Measurements from ENCODE around the gene SAPCD1. TPM values are rescaled to one million over a fixed set of nuclear protein-coding genes. Genes with fewer than 3 reads are reported as not detected.

SAPCD1 gene
- total RNA-seq, 1 donor from 2014 or later, result 0.47 TPM

DNA sequence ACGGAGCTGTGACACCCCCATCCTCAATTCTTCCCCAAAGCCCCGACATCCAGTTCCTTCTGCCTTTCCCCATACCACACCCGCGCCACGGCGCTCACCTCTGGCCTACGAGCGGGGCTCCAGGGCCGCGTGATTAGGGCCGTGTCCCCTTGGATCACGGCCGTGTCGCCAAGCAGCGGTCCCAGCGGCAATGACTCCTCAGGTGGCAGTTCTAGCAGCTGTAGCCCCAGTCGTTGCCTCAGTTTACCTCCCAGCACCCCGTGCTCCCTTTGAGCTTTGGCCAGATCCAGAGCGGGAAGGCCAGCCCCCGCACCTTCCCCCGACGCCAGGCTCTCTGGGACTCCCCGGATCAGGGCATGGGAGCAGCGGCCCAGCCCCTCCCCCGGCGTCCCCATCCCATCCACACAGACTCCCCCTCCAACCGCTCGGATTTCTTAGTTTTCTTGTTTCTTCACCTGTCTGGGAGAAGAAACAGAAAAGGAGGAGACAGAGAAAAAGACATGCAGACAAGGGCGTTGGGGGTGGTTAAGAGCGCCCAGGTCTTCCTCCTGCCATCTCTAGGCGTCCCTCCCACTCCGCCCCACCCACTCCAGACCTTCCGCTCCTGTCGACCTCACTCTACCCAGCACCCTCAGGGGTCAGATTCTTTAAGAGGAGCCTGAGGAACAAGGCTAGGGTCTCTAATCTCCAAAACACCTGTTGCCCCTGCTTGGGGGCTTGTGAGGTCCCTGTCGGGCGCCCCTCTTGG is 33.5 kb upstream of the SAPCD1 start, which contains the start of gene DDAH2:
Gene DDAH2 (minus strand): TSS at position 533 of the 748 bp plus-strand sequence. CDS start 138 bp downstream, at position 395.
- ATAC-seq (peak; percentile 47), DNase-seq (peak; percentile 45)
- intact Hi-C loops (cut with micrococcal nuclease), result no loop called here

DNA sequence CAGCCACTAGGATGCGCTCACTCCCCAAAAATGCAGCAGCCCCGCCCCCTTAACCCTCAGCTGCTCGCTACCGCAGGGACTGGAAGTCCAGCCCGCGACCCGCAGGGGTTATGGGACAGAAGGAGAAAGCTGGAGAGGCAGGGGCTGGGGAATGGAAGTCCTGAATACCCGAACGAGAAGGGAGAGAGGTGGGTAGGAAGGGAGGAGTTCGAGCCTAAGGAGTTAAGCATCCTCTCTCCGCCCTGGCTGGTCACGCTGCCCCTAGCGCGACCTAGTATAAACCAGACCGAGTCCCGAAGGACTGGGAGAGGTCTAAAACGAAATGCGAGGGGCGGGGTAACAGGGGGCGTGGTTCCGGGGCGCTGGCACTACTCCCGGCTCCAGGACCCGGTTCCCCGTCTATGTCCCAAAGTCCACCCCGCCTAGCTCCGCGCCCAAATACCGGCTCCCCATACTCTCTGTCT is 32.9 kb upstream of the SAPCD1 start:
- DNase-seq (peak; percentile 95), ATAC-seq (peak; percentile 88)
- intact Hi-C loops (cut with micrococcal nuclease), result no loop called here

DNA sequence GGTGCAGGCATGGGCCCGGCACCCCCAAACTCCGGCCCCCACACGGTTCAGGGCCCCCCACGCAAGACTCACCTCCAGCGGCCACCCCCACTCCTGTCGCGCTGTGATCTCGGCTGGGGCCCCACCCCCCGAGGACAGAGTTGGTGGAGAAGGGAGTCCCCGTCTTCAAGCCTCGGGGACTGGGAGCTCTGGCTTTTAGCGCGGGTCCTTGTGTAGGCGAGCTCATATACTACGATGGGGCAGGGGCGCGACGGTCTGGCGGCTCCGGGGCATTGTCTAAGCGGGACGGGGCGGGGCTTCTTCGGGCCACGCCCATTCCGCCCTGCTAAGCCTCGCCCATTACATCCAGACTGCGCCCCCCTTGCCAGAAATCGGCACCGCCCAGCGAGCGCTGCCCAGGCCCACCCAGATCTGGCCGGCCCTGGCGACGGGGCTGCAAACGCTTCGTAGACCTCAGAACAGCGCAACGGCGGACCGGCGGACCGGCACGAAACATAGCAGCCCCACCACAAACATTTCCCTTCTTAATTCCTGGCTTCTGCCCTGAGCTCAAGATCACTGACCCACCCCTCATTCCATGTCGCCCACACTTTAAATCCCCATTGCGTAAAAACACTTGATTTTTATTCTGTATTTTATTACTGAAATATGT is 32.4 kb upstream of the SAPCD1 start:
- DNase-seq (peak; percentile 96), ATAC-seq (peak; percentile 86)
- intact Hi-C loops (cut with micrococcal nuclease), result no loop called here

DNA sequence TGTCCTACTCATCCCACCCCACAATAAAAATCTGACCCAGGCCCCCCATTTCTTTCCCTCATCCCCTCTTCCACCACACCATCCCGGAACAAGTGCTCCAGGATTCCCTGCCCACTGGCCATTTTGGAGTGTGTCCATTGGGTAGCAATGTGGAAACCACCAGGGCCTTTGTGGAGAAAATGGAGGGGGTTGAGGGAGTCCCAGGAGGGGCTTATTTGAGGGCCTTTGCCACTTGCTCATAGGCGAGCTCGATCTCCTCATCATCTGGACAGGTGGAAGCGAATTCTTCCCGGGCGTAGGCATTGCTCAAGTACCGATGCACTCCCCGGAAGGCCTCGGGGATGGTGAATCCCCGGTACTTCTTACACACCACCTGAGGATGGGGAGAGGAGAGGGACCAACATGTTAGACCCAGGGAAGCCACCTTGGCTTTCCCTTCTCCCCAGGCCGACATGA is 31.8 kb upstream of the SAPCD1 start:
- intact Hi-C loops (cut with micrococcal nuclease), result no loop called here
- ATAC-seq, result no peak
- no peak for DNase-seq

DNA sequence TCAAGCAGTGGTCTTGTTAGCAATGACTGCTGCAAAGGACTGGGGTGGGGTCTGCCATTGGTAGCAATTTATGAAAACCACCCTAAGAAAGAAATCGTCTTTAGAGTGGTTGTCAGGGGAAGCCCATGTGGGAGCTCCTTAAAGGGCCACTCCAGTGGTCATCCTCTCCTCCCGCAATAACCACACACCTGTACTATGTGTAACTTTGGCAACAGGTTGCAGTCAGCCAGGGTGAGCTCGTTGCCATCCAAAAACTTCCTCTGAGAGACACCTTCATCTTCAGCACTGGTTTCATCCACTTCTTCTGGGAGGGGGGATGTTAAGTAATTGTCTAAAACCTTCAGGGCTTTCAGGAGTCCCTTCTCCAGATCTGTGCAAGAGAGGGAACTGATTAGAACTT is 30.4 kb upstream of the SAPCD1 start:
- intact Hi-C loops (cut with micrococcal nuclease), result no loop called here
- DNase-seq (no peak), ATAC-seq (no peak)

DNA sequence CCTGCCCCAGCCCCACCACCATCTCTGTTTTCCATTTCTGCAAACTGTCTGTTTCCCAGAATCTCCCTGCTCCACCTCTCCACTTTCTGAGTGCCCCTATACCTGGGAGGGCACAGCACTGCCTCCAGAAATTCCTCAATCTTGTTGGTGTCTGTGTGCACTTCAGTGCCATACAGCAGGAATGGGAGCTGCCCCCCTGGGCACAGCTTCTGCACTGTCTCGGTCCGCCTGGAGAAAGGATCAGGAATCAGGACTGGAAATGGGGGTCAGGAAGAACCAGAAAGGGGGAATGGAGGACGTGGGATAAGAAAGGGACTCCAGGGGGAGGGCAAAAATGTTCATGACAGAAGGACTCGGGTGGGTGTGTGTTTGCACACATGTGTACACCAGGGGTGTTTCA is 28.7 kb upstream of the SAPCD1 start:
- ATAC-seq (no peak), DNase-seq (no peak)
- intact Hi-C loops (cut with micrococcal nuclease), result no loop called here

DNA sequence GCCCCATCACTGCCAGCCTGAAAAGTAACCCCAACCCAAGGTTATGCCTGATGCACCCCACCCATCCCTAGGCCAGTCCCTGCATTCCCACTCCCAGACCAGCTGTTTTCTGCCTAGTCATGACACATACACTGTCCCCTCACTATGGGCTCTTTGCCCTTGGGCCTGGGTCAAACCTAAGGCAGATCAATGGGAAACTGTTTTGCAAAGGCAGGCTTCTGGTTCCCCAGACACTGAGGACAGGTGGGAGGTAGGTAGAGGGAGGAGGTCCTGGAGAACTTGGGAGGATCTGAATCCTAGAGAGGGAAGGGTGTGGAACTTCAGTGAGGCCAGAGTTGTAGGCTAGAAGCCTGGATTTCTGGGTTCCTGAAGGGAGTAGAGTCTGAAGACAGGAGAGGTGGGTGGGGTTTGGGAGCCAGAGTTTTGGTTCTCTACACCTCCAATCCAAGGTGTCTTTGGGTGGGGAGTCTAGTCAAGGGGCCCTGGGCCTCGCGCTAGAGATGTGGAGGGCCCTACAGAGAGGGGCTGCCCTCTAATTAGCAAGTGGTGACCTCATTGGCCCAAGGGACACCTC is 28.1 kb upstream of the SAPCD1 start:
- intact Hi-C loops (cut with micrococcal nuclease), result no loop called here
- no peak for DNase-seq
- ATAC-seq, result no peak

DNA sequence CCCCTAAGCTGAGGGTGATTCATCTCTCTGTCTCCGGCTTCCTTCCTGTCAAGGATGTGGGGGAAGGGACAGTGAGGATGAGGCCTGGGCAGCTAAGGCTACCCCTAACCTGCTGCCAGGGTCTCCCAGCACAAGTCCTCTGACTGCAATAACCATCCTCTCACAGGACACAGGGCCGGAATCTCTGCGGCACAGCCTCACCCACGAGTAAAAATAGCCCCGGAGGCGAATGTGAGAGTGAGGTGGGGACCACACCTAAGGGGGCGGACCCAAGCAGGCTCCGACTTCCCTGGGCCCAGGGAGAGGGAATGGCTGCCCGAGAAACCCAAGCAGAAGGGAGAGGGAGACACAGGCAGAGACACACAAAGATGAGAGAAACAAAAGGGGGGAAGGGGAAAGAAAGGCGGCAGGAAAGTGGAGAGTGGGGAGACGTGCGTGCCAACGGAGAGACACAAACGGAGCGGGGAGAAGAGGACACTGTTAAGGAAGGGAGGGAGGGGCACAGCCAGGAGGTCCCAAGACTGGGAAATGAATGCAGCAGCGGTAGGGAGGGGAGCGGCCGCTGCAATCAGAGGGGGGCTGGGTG is 27.5 kb upstream of the SAPCD1 start:
- intact Hi-C loops (cut with micrococcal nuclease), result no loop called here
- ATAC-seq, result peak; percentile 3
- DNase-seq, result peak; percentile 51

DNA sequence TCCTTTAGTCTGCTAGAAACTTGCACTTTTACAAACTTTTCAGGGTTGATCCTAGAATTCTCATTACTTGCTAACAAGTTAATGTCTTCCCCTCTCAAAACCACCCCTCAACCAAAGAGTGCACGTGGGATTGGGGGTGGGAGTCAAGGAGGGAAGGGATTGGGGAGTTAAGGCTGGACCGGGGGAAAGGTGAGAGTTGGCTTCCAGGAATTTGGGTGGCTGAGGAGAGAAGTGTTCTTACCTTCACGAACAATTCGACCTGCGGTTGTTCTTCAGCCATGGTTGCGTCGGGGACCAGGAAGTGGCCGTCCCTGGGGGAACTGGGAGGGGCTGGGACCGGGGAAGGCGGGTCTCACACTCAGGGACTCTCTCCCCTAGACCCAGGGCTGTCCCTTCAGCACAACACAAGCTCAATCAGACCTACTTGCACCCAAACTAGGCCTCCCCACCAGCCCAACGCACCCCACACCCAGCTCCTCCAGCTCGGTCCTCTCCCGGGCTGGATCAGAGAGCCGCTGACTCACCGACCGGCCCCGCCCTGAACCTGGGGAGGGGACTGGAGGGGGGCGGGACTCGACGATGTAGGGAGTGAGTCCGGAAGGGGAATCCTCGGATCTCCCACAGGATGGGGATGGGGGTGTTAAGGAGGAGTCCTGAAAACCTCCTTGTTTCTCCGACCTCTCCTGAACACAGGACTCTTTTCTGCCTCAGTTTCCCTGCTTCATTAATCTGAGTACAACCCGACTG is 26.3 kb upstream of the SAPCD1 start, which contains the start of gene CLIC1:
Gene CLIC1 (minus strand): TSS at position 510 of the 747 bp plus-strand sequence. CDS start 230 bp downstream, at position 280.
- DNase-seq, result peak; percentile 90
- ATAC-seq, result peak; percentile 70
- intact Hi-C loops (cut with micrococcal nuclease), result no loop called here

DNA sequence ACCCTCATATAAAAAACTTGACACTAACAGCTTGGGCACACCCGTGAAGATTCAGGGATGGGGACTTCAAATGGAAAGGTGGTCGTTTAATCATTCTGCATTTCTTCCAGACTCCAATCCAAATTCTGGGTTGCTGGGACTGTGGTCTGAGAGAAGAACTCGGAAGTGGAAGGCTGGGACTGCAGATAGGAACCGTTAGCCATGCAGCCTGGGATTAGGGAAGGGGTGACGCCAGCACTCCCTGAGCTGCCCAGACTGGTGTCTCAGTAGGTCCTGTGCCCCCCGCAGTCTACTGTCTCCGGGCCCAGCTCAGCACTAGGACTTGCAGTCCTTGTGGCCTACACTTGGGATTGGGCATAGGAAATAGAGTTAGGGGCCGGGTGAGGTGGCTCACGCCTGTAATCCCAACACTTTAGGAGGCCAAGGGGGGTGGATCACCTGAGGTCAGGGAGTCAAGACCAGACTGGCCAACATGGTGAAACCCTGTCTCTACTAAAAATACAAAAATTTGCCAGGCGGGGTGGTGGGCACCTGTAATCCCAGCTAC is 25.6 kb upstream of the SAPCD1 start:
- intact Hi-C loops (cut with micrococcal nuclease), result no loop called here
- ATAC-seq (no peak), DNase-seq (peak; percentile 37)

DNA sequence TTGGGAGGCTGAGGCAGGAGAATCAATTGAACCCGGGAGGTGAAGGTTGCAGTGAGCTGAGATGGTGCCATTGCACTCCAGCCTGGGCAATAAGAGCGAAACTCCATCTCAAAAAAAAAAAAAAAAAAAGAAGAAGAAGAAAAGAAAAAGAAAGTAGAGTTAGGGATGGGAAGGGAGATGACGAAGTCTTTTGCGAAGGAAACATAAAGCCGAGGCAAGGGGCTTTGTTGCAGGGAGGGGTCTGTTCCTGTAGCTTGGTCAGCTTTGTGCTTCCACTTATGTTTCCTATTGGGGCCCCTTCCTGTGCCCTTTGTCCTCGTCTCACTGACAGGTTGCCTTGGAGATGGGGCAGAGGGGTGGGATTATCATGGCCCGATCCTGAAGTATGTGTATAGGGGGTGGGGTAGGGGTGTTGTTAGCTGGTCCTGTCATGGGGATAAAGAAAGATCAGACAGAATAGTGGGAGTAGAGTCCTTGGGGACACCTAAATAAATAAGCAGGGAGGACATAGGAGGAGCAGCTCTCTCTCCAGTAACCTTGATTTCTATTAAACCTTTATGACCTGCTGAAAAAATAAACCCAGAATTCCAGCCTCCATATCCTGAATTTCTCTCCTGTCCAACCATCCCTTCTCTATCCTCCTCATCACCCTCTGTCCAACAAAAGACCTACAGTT is 25.0 kb upstream of the SAPCD1 start:
- no peak for ATAC-seq
- intact Hi-C loops (cut with micrococcal nuclease), result no loop called here
- no peak for DNase-seq

DNA sequence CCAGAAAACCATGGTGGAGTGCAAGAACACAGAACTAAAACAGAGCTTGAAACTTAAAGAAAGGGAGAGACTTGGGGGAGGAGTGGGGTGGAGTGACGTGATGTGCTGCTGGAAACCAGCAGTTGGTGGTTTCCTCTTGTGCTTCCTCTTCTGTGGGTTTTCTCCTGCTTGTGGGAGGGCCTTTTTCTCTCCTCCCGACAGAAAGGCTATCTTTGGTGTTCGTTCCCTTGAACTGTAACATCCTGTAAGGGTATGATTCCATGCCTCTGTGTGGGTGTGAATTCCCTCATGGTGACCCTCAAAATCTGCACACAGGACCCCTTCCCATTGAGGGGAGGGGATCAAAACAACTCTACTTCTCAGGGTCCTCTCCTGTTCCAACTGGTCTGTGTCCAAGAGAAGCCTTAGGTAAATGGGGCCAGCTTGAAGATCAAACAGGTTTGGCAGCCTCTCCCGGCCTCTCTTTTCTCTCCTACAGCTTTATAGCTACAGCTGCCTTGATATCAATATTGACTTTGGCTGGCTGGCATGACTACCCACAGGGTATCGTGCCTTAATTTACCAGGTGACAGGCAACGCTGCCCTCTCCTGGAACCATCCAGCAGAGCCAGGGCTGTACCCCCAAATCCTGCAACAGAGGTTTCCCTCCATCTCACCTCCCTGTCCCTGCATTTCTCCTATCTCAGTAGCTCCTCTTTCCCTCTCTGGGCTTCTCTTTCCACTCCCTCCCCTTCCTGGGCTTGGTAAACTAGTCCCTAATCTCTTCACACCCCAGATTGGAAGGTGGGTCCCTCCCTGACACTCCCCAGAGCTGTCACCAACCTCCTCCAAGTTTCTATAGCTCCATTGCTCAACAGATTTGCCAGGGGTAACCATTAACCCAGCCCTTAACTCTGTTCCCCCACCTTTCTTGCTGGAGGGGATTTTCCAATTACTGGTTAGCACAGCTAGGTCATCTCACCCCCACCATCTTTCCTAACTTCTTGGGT is 24.2 kb upstream of the SAPCD1 start:
- no peak for DNase-seq
- intact Hi-C loops (cut with micrococcal nuclease), result no loop called here
- no peak for ATAC-seq

DNA sequence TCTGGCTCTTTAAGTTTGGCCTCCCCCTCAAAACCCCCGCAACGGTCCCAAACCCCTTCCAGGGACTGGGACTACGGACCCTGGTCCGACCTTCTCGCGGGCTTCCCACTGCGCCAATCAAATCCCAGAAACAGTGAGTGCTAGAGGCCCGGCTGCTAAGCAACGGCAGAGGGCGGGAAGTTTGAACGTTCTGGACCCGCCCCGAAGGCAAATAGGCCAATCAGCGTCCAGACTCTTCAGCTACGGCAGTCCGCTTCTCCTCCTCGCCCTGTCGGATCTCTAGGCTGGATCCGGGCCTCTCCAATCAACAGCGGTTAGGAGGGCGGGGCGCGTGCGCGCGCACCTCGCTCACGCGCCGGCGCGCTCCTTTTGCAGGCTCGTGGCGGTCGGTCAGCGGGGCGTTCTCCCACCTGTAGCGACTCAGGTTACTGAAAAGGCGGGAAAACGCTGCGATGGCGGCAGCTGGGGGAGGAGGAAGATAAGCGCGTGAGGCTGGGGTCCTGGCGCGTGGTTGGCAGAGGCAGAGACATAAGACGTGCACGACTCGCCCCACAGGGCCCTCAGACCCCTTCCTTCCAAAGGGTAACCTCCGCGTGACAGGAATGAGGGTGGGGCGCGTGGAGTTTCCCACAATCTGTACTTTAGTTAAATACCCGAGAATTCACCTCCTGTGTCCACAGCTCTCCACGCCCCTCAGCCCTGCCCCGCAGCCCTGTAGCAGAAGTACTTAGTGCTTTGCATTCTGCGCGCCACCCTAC is 22.6 kb upstream of the SAPCD1 start, which contains the start of gene MSH5:
Gene MSH5 (plus strand): TSS at position 367 of the 758 bp plus-strand sequence. CDS start 462 bp downstream, outside the sequence.
- intact Hi-C loops (cut with micrococcal nuclease), result no loop called here
- ATAC-seq, result peak; percentile 94
- DNase-seq, result peak; percentile 98

DNA sequence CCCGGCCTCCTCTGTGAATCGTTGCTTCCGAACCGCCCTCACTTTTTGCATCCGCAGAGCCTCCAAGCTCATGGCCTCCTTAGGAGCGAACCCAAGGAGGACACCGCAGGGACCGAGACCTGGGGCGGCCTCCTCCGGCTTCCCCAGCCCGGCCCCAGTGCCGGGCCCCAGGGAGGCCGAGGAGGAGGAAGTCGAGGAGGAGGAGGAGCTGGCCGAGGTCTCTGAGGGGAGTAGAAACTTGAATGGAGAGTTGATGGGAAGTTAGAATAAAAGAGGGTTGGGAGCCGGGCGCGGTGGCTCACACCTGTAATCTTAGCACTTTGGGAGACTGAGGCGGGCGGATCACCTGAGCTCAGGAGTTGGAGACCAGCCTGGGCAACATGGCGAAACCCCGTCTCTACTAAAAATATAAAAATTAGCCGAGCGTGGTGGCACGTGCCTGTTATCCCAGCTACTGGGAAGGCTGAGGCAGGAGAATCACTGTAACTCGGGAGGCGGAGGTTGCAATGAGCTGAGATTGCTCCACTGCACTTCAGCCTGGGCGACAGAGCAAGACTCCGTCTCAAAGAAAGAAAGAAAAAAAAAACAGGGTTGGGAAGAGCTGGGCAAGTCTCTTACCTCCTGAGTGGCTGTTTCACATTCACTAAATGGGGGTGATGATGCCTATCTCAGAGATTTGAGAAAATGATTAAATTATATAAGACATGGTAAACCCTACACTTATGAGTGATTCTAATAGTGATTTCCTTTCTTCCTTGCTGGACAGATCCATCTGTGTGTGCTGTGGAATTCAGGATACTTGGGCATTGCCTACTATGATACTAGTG is 21.8 kb upstream of the SAPCD1 start:
- DNase-seq (peak; percentile 49), ATAC-seq (peak; percentile 1)
- intact Hi-C loops (cut with micrococcal nuclease), result no loop called here

DNA sequence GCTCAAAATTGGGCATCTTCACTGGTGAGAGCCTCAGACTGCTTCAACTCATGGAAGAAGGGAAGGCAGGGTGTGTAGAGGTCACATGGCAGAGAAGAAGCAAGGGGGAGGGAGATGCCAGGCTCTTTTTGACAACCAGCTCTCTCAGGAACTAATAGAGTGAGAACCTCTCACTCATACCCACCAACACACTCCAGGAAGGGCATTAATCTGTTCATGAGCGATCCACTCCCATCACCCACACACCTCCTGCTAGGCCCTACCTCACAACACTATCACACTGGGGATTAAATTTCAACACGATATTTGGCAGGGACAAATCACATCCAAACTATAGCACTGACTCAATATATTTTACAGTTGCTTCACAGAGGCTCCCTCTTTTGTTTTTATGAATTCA is 20.6 kb upstream of the SAPCD1 start:
- intact Hi-C loops (cut with micrococcal nuclease), result no loop called here
- DNase-seq (no peak), ATAC-seq (no peak)

Measured in left ventricle myocardium superior (tissue), 1 donor.